Activated naive CD8-positive, alpha-beta T cell treated with anti-CD3 and anti-CD28 coated beads, Interleukin-2, amount 50 U/mL, for 24 hours (primary cell): ENCODE results near the gene SMPD4.
"Not testable (repeated sequence)": the region's sequence is repeated elsewhere in the genome, so short reads cannot be mapped to it uniquely, and the experiment has no call there.

ENCODE experiments used
- ATAC-seq: fragments of 150-1000 bp; cut with Tn5 transposase; one replicate; pipeline ENCODE4 v1.10.0; 2021
- DNase-seq: peaks from one replicate; pipeline ENCODE4 v3.0.0; 2021
- H3K27ac Mint-ChIP-seq: one replicate; pipeline ENCODE4 v1.8.0; 2021; ENCODE audit warnings: mild to moderate bottlenecking, mixed read lengths
- H3K27me3 Mint-ChIP-seq: one replicate; pipeline ENCODE4 v1.8.0; 2021; ENCODE audit warnings: mixed read lengths
- H3K36me3 Mint-ChIP-seq: one replicate; pipeline ENCODE4 v1.8.0; 2021; ENCODE audit warnings: low read depth, mixed read lengths
- H3K4me1 Mint-ChIP-seq: one replicate; pipeline ENCODE4 v1.8.0; 2021; ENCODE audit warnings: mixed read lengths
- H3K4me3 Mint-ChIP-seq: one replicate; pipeline ENCODE4 v1.8.0; 2021; ENCODE audit warnings: mild to moderate bottlenecking, moderate library complexity, mixed read lengths
- H3K9me3 Mint-ChIP-seq: one replicate; pipeline ENCODE4 v1.8.0; 2021; ENCODE audit warnings: mixed read lengths

SMPD4 gene

DNA sequence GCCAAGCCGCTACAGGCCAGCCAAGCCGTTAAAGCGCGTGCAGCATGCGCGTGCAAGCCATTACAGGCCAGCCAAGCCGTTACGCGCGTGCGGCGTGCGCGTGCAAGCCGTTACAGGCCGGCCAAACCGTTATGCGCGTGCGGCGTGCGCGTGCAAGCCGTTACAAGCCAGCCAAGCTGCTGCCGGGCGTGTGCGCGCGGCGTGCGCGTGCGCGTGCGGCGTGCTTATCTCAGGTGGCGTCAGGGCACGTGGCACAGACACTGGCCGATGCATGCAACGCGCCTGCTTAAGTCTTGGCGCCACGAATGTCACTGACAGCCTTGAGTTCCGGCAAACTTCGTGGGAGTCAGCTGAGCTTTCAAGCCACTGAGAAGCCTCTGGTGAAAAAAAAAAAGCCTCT lies 60.5 kb downstream of the SMPD4 start:
- DNase-seq, H3K27ac Mint-ChIP-seq, H3K27me3 Mint-ChIP-seq, H3K9me3 Mint-ChIP-seq, H3K36me3 Mint-ChIP-seq, H3K4me3 Mint-ChIP-seq, H3K4me1 Mint-ChIP-seq, ATAC-seq: not testable (repeated sequence)

DNA sequence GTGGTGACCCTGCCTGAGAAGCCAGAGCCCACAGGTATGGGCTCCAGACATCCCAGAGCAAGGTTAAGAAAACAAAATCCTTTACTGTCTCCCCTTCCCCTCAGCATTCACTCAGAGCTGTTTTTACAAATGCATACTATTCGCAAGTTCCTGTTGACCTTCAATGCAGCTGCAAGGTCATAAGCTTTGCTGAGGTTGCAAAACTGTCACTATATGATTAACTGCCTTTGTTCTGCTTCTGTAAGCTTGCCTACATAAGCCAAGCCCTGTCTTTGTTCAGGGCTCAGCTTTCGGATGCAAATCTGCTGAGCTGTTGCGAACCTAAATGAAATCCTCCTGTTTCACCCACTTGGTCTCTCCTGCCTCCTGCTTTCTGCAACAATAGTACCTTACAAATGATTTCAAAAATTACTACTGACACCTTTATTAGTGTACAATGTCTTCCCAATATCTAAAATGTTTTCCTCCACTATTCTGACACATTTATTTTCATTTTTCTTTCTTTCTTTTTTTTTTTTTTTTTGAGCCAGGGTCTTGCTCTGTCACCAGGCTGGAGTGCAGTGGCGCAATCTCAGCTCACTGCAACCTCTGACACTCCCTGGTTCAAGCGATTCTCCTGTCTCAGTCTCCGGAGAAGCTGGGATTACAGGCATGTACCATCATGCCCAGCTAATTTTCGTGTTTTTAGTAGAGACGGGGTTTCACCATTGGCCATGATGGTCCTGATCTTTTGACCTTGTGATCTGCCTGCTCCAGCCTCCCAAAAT lies 78.6 kb downstream of the SMPD4 start:
- not testable (repeated sequence) for ATAC-seq

More for the DNA sequence above, 78.6 kb downstream of the SMPD4 start:
- not testable (repeated sequence) for H3K9me3 Mint-ChIP-seq, H3K4me1 Mint-ChIP-seq, H3K4me3 Mint-ChIP-seq, H3K36me3 Mint-ChIP-seq, H3K27ac Mint-ChIP-seq, DNase-seq, H3K27me3 Mint-ChIP-seq
